NB4 (cell line): Measurements from ENCODE around the gene SDR42E2.
"Not testable (repeated sequence)": the region's sequence is repeated elsewhere in the genome, so short reads cannot be mapped to it uniquely, and the experiment has no call there.

Source experiments
- CTCF ChIP-seq: IDR thresholded peaks from one replicate; pipeline ENCODE4 v1.5.1; 2012; ENCODE audit warnings: low read depth, low read length
- MAX ChIP-seq: IDR thresholded peaks from 2 replicates; pipeline ENCODE4 v1.6.1; 2011; ENCODE audit warnings: low read depth, low read length

GRCh38 chr16:22153078-22153477 lies 9.2 kb upstream of the SDR42E2 start:
- not testable (repeated sequence) for TF ChIP-seq CTCF, MAX
